Activated CD4-positive, alpha-beta T cell treated with anti-CD3 and anti-CD28 coated beads for 36 hours (primary cell): ENCODE measurements around the gene ZMYM5. TPM values are rescaled to one million over a fixed set of nuclear protein-coding genes. Genes with fewer than 3 reads are reported as not detected.
A peak's percentile ranks its signal among the peaks of the same experiment; 100 is the strongest.
"Not testable (repeated sequence)": the region's sequence is repeated elsewhere in the genome, so short reads cannot be mapped to it uniquely, and the experiment has no call there.

ENCODE experiments used
- ATAC-seq: fragments of 200-7000 bp; cut with Tn5 transposase; one replicate; pipeline ENCODE4 v1.10.0; 2021; ENCODE audit warnings: mild to moderate bottlenecking, moderate library complexity
- CTCF ChIA-PET: fragments of 350-600 bp; sonication (Branson Sonifier 250); formaldehyde crosslinking; loops from one replicate; lab custom pipeline; 2021; ENCODE audit warnings: antibody characterized with exemption; lab: Charles Lee
- POLR2A ChIA-PET: fragments of 350-600 bp; sonication (Branson Sonifier 250); formaldehyde crosslinking; loops from one replicate; lab custom pipeline; 2021; ENCODE audit warnings: antibody characterized with exemption, inconsistent platforms; lab: Charles Lee
- DNase-seq: peaks from one replicate; pipeline ENCODE4 v3.0.0-alpha.2; 2020
- H3K27ac Mint-ChIP-seq: one replicate; pipeline ENCODE4 v1.8.0; 2021; ENCODE audit warnings: mixed read lengths
- H3K27me3 Mint-ChIP-seq: one replicate; pipeline ENCODE4 v1.8.0; 2021; ENCODE audit warnings: mixed read lengths
- H3K36me3 Mint-ChIP-seq: one replicate; pipeline ENCODE4 v1.8.0; 2021; ENCODE audit warnings: low read depth, mixed read lengths
- H3K4me1 Mint-ChIP-seq: one replicate; pipeline ENCODE4 v1.8.0; 2021; ENCODE audit warnings: mixed read lengths
- H3K4me3 Mint-ChIP-seq: one replicate; pipeline ENCODE4 v1.8.0; 2021; ENCODE audit warnings: mild to moderate bottlenecking, moderate library complexity, mixed read lengths
- H3K9me3 Mint-ChIP-seq: one replicate; pipeline ENCODE4 v1.8.0; 2021; ENCODE audit warnings: low read depth, mixed read lengths
- intact Hi-C, 2 experiments: fragments of 100-400 bp; cut with DNase I in 1 of 2; cut with micrococcal nuclease in 1 of 2; formaldehyde crosslinking; loops; one replicate each; pipeline versions ENCODE4 v1.14.2 to v1.15.1; 2022 to 2024; cut with DNase I, micrococcal nuclease
- total RNA-seq, 2 experiments: library from RNA; stranded (reverse); gene quantifications; one replicate each; pipeline ENCODE4 v1.2.3, GENCODE V29; 2021

The ZMYM5 gene
- total RNA-seq, 2 experiments from 2014 or later, result 9.1 to 10.1 TPM

DNA sequence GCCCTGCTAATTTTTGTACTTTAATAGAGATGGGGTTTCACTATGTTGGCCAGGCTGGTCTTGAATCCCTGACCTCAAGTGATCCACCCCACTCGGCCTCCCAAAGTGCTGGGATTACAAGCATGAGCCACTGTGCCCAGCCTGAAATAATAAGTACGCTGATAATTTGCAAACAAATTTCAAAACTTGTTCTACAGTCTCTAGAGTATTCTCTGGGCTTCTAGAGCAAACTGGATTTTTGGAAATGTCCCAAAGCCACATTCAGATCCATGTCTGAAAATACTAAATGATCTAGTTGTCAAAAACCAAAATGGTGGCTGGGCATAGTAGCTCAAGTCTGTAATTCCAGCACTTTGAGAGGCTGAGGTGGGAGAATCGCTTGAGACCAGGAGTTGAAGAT, 40.8 kb downstream of the ZMYM5 start:
- ChIA-PET CTCF (no interaction called here), POLR2A (no interaction called here)
- H3K36me3 Mint-ChIP-seq, result peaks cover 48% of the 10 kb centered on the region

DNA sequence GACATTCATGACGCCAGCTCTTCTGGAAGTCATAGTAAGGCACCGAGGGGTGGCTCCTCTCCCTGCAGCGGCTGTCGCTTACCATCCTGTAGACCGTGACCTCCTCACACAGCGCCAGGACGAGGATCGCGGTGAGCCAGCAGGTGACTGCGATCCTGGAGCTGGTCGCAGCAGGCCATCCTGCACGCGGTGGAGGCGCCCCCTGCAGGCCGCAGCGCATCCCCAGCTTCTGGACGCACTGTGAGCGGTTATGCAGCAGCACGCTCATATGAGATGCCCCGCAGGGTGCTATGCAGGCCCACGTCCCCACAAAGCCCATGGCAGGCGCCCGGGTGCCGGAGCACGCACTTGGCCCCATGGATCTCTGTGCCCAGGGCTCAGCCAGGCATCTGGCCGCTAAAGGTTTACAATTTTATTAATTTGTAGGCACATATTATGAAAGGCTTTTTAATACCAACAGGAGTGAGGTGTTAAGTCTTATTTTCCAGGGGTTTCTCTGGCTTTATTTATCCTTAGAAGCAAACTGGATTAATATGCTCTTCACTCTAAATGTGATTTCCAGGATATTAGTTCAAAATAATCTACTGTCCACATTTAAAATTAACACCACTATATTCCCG, 45.1 kb downstream of the ZMYM5 start:
- POLR2A ChIA-PET, result no interaction called here
- peaks cover 23% of the 10 kb centered on the region for H3K36me3 Mint-ChIP-seq
- DNase-seq (peak; percentile 64), ATAC-seq (peak; percentile 36)
- H3K9me3 Mint-ChIP-seq, result no peaks in the 10 kb centered on the region
- no peak overlapping the region for H3K27ac Mint-ChIP-seq
- CTCF ChIA-PET, result interaction anchor here (0.7 to 2.0 kb wide), 4 partner anchors 11 to 27 kb away, joined by 3 to 7 read pairs (median 6); no protein-coding TSS in a partner anchor
- intact Hi-C loops, result no loop called here
- H3K27me3 Mint-ChIP-seq, result no peaks in the 10 kb centered on the region
- H3K4me1 Mint-ChIP-seq, result no peaks in the 10 kb centered on the region
- H3K4me3 Mint-ChIP-seq, result no peak overlapping the region

More for the DNA sequence above, 40.8 kb downstream of the ZMYM5 start:
- intact Hi-C loops, result no loop called here
- no peak for DNase-seq
- ATAC-seq, result no peak
- Mint-ChIP-seq H3K4me3 (no peak overlapping the region), H3K27ac (no peak overlapping the region), H3K27me3 (no peaks in the 10 kb centered on the region), H3K9me3 (no peaks in the 10 kb centered on the region), H3K4me1 (no peaks in the 10 kb centered on the region)

DNA sequence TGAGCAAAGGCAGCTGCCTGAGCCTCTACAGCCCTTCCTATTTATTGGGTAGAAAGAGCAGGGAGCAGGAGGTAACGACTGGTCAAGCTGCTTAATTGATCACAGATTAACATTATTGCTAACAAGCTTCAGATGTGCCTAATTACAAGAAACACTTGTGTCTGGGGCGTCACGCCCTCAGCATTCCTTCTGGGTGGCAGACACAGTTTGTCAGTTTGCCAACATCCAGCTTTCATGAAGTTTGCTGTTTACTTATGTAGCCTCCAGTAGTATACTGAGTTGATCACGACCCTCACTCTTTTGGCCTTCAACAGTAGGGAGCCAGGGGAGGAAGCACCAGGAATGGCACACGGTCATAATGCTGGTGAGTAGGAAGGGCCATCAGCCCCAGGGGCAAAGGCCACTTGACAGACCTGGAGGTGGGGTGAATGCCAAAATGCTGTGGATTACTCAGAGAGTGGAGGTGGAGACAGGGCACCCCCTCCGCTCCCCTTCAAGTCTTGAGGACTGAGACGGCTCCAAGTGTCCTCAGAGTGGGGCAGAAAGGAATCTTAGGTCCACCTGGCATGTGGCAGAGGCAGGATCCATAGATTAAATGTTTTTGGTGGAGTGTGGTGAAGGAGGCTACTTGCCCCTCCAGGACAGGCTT, 45.8 kb downstream of the ZMYM5 start:
- H3K27me3 Mint-ChIP-seq, result no peaks in the 10 kb centered on the region
- H3K9me3 Mint-ChIP-seq, result no peaks in the 10 kb centered on the region
- POLR2A ChIA-PET, result no interaction called here
- H3K4me3 Mint-ChIP-seq, result no peak overlapping the region
- H3K27ac Mint-ChIP-seq, result no peak overlapping the region
- CTCF ChIA-PET, result interaction anchor here (0.6 to 2.0 kb wide), 5 partner anchors 10 to 1704 kb away, joined by 3 to 7 read pairs (median 5); no protein-coding TSS in a partner anchor
- H3K36me3 Mint-ChIP-seq, result peaks cover 20% of the 10 kb centered on the region
- ATAC-seq (no peak), DNase-seq (no peak)
- no peaks in the 10 kb centered on the region for H3K4me1 Mint-ChIP-seq
- intact Hi-C loops, result no loop called here

DNA sequence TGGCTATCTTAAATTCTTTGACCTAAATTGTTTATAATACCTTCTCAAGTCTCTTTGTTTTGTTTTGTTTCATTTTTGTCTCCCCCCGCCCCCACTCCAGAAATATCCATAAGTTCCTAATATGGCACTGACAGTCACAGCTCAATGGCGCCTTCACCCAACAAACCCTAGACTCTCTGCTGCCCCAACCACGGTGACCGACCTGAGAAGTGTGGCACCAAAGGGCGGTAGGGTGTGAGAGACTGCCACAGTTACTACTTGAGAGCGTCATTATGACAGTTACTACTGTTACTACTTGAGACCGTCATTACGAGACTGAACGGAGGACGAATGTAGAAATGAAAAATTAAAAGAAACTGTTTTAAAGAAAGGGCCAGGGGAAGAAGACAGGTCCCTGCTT, 46.3 kb downstream of the ZMYM5 start:
- POLR2A ChIA-PET, result no interaction called here
- DNase-seq (no peak), ATAC-seq (no peak)
- CTCF ChIA-PET, result interaction anchor here (0.6 kb wide), 1 partner anchor 1705 kb away, joined by 5 read pairs; no protein-coding TSS in a partner anchor
- Mint-ChIP-seq H3K27ac (no peak overlapping the region), H3K27me3 (no peaks in the 10 kb centered on the region), H3K36me3 (peaks cover 21% of the 10 kb centered on the region), H3K4me3 (no peak overlapping the region), H3K4me1 (no peaks in the 10 kb centered on the region), H3K9me3 (no peaks in the 10 kb centered on the region)
- intact Hi-C loops, result no loop called here

DNA sequence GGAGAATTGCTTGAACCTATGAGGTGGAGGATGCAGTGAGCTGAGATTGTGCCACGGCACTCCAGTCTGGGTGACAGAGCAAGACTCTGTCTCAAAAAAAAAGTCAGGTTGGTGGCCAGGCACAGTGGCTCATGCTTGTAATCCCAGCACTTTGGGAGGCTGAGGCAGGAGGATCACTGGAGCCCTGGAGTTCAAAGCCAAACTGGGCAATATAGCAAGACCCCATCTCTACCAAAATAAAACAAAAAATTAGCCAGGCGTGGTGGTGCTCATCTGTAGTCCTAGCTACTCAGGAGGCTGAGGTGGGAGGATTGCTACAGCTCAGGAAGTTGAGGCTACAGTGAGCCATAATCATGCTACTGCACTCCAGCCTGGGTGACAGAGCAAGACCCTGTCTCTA, 47.6 kb downstream of the ZMYM5 start:
- H3K4me1 Mint-ChIP-seq, H3K4me3 Mint-ChIP-seq, H3K9me3 Mint-ChIP-seq, ATAC-seq, H3K27ac Mint-ChIP-seq, intact Hi-C loops, H3K27me3 Mint-ChIP-seq, POLR2A ChIA-PET, DNase-seq: not testable (repeated sequence)
- CTCF ChIA-PET, result interaction anchor here (0.7 kb wide), 1 partner anchor 130 kb away, joined by 3 read pairs; no protein-coding TSS in a partner anchor
- H3K36me3 Mint-ChIP-seq, result peaks cover 19% of the 10 kb centered on the region

DNA sequence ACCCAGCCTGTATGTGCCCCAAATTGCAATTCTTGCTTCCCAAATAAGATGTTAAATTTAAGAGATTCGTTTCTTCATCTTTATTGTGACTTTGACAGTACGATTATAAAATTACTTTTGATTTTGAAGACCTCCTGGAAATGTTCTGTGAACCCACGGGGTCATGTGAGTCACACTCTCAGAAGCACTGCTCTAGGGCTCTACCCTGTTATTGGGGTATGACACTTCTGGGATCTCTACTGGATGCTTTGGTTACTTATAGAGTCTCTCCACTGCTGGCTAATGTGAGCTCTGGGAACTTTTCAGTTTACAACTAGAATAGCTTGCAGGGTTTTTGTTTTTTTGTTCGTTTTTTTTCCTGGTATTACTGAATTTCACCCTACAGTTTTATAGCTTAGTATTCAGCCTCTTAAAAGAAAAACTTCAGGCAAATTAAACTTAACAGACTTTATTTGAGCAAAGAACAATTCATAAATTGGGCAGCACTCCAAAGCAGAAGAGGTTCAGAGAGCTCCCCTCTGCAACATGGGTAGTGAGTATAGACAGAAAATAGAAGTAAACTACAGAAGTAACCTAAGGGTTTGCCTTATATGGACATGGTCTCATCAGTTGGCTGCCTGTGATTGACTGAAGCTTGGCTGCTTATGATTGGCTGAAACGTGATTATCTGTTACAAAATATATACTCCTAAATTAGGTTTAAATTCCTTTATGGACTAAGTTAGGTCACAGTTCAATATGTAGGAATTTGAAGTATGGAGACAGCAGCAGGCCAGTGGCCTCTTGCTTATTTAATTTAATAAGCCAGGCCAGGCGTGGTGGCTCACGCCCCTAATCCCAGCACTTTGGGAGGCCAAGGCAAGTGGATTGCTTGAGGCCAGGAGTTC, 52.2 kb downstream of the ZMYM5 start:
- ATAC-seq, result no peak
- intact Hi-C loops, result no loop called here
- Mint-ChIP-seq H3K27me3 (no peaks in the 10 kb centered on the region), H3K9me3 (no peaks in the 10 kb centered on the region), H3K4me1 (no peaks in the 10 kb centered on the region), H3K4me3 (no peak overlapping the region), H3K27ac (no peak overlapping the region), H3K36me3 (peaks cover 2% of the 10 kb centered on the region)
- CTCF ChIA-PET, result no interaction called here
- no peak for DNase-seq
- POLR2A ChIA-PET, result no interaction called here

DNA sequence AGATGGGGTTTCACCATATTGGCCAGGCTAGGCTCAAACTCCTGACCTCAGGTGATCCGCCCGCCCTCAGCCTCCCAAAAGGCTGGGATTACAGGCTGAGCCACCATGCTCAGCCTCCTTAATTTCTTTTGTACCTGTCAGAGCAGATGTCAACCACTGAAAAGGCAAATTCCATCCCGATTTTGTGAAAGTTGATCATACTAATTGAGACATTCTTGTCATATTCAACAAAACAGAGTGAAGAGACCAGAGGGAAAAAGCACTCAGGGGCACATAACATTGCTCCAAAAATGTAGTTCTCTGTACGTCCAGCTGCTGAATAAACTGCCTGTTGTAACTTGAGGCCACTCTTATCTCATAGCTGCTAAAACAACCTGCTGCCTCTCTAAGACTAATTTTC, 53.3 kb downstream of the ZMYM5 start:
- intact Hi-C loops, result no loop called here
- H3K4me1 Mint-ChIP-seq, result no peaks in the 10 kb centered on the region
- H3K4me3 Mint-ChIP-seq, result no peak overlapping the region
- DNase-seq (no peak), ATAC-seq (no peak)
- no peak overlapping the region for H3K27ac Mint-ChIP-seq
- H3K27me3 Mint-ChIP-seq, result no peaks in the 10 kb centered on the region
- POLR2A ChIA-PET, result interaction anchor here (0.7 kb wide), 1 partner anchor 40 kb away, joined by 3 read pairs; no protein-coding TSS in a partner anchor
- peaks cover 2% of the 10 kb centered on the region for H3K36me3 Mint-ChIP-seq
- CTCF ChIA-PET, result no interaction called here
- H3K9me3 Mint-ChIP-seq, result no peaks in the 10 kb centered on the region

DNA sequence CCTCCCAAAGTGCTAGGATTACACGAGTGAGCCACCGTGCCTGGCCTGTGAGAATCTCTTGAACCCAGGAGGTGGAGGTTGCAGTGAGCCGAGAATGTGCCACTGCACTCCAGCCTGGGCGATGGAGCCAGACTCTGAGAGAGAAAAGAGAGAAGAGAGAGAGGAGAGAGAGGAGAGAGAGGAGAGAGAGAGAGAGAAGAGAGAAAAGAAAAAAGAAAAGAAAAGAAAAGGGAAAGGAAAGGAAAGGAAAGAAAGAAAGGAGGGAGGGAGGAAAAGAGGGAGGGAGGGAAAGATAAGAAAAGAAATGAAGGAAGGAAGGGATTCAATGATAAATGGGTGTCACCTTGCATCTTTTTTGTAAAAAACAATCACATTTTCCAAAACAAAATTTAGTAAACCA, 57.7 kb downstream of the ZMYM5 start:
- POLR2A ChIA-PET, result no interaction called here
- intact Hi-C loops, result no loop called here
- no peak overlapping the region for H3K27ac Mint-ChIP-seq

DNA sequence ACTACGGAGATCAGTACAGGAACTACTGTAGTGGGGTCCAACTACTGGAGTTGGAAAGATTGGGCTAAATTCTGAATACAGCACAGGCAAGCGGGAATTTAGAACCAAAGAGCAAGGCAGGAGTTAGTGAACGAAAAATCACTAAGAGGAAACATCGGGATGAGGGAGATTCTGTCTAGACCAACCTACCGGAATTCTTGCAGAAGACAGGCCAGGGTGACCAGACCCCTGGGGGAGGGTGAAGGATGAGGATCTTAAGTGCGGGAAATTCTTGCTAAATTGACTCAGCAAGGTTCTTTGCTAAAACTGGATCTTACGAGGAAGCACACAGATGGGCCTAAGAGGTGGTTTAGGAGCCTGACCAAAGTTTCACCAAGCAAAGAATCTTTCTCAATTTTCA, 67.5 kb downstream of the ZMYM5 start:
- Mint-ChIP-seq H3K36me3 (no peaks in the 10 kb centered on the region), H3K9me3 (no peaks in the 10 kb centered on the region), H3K4me1 (no peaks in the 10 kb centered on the region), H3K27ac (no peak overlapping the region), H3K27me3 (no peaks in the 10 kb centered on the region), H3K4me3 (no peak overlapping the region)
- DNase-seq, result no peak
- intact Hi-C loops, result no loop called here
- CTCF ChIA-PET, result no interaction called here
- POLR2A ChIA-PET, result no interaction called here
- no peak for ATAC-seq

More for the DNA sequence above, 57.7 kb downstream of the ZMYM5 start:
- DNase-seq (no peak), ATAC-seq (no peak)
- Mint-ChIP-seq H3K4me1 (no peaks in the 10 kb centered on the region), H3K9me3 (no peaks in the 10 kb centered on the region), H3K4me3 (no peak overlapping the region), H3K36me3 (no peaks in the 10 kb centered on the region), H3K27me3 (no peaks in the 10 kb centered on the region)
- CTCF ChIA-PET, result no interaction called here

DNA sequence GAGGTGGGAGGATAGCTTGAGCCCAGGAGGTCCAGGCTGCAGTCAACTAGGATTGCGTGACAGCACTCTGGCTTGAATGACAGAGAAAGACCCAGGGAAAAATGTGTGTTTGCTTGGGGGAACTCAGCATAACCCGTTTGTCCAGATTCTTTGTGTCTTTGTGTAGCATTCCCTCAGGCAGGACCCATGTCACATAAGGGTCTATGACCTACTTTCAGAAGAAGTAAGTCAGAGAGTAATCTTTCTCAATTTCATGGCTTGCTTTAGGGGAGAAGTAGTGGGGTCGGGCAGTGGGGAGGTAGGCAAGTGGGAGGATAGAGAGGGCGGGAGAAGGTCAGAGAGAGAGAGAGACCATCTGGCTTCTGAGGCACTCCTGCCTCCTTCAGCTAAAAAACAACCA, 68.8 kb downstream of the ZMYM5 start:
- CTCF ChIA-PET, result interaction anchor here (0.7 kb wide), 1 partner anchor 254 kb away, joined by 3 read pairs; no protein-coding TSS in a partner anchor
- DNase-seq (no peak), ATAC-seq (no peak)
- H3K4me3 Mint-ChIP-seq, result no peak overlapping the region
- H3K36me3 Mint-ChIP-seq, result no peaks in the 10 kb centered on the region
- POLR2A ChIA-PET, result interaction anchor here (0.6 kb wide), 1 partner anchor 47 kb away, joined by 3 read pairs; no protein-coding TSS in a partner anchor
- no peaks in the 10 kb centered on the region for H3K9me3 Mint-ChIP-seq
- intact Hi-C loops, result no loop called here
- no peaks in the 10 kb centered on the region for H3K4me1 Mint-ChIP-seq
- H3K27ac Mint-ChIP-seq, result no peak overlapping the region
- H3K27me3 Mint-ChIP-seq, result no peaks in the 10 kb centered on the region

DNA sequence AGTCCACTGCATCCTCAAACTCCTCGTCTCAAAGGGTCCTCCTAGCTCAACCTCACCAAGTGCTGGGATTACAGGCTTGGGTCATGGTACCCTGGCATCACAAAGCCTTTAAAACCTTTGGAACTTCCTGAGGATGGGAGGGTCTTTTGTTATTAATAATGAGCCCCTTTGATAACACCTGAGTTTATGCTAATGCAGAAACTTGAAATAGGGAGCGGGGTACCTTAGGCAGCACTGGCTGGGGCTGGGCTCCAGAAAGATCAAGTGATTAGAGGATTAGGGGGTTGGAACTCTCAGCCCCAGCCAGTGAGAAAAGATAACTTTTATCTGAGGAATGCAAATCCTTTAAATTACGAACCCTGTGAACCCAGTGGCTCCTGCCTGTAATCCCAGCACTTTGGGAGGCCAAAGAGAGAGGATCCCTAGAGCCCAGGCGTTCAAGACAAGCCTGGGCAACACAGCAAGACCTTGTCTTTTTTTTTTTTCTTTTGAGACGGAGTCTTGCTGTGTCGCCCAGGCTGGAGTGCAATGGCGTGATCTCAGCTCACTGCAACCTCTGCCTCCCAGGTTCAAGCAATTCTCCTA, 71.4 kb downstream of the ZMYM5 start:
- H3K27ac Mint-ChIP-seq, result no peak overlapping the region
- H3K27me3 Mint-ChIP-seq, result no peaks in the 10 kb centered on the region
- ATAC-seq (no peak), DNase-seq (no peak)
- no peaks in the 10 kb centered on the region for H3K9me3 Mint-ChIP-seq
- ChIA-PET POLR2A (no interaction called here), CTCF (interaction anchor here (0.5 to 0.8 kb wide), 2 partner anchors 49 to 95 kb away, joined by 4 read pairs; no protein-coding TSS in a partner anchor)
- no peaks in the 10 kb centered on the region for H3K4me1 Mint-ChIP-seq
- H3K4me3 Mint-ChIP-seq, result no peak overlapping the region
- no peaks in the 10 kb centered on the region for H3K36me3 Mint-ChIP-seq
- intact Hi-C loops, result no loop called here
